UCSD-AML1 (cell line): Measurements from ENCODE around the gene CDS2.

Source experiments
- DNase-seq: peaks from one replicate; lab custom pipeline; 2025; ENCODE audit not compliant: unreplicated experiment; lab: John Stamatoyannopoulos, UW

CDS2 gene

GRCh38 chr20:5150226-5151076 is 23.6 kb downstream of the CDS2 start:
- DNase-seq, result no peak

GRCh38 chr20:5153152-5153467 is 26.3 kb downstream of the CDS2 start:
- DNase-seq, result no peak

GRCh38 chr20:5153612-5154542 is 27.1 kb downstream of the CDS2 start:
- no peak for DNase-seq

GRCh38 chr20:5154543-5154925 is 27.7 kb downstream of the CDS2 start:
- no peak for DNase-seq

DNA sequence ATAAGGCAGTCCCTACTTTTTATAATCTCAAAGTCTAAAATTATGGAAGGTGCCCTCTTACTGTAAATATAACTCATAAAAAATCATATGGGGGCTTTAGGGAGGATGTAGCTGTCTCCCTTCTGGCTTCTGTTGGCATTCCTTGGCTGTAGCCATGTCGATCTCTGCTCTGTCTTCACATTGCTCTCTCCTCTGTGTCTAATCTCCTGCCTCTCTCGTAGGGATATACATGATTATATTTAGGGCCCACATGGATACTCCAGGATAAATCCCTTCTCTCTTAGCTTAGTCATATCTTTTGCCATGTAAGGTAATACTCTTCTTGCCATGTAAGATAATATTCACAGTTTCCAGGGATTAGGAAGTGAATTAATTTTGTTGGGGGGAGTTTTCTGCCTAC is 28.6 kb downstream of the CDS2 start:
- DNase-seq, result no peak

DNA sequence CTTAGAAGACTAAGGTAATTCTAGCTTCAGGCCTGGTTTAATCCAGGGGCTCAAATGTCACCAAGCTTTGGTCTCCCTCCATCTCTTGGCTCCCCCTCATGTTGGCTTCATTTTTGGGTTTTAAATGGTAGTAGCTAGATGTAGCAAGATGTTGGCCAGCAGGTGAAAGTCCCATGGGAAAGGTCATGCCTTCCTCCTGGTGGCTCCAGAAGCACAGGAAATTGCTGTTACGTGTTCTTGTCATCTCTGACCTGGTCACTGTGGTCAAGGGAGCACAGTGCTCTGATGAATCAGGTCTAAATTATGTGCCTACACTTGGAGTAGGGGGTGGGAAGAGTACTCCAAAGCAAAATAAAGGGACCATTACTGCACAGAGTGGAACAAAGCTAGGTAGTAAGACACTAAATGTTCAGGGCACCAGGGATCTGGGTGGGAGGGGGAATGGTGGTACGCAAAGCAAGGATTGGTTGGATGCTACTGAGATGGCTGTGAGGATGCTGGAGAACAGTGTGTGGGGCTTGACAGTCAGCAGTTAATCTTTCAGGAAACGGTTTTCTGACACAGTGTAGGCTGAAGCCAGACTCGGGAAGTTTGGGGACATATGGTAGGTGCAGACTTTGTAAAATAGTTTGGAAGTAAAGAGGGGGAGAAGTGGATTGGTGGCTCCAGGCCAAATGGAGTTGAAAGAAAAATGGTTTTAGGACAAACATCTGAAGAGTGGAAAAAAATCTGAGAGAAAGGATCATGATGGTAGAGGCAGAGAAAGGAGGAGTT is 30.1 kb downstream of the CDS2 start:
- no peak for DNase-seq

GRCh38 chr20:5159928-5160327 is 33.1 kb downstream of the CDS2 start:
- no peak for DNase-seq

DNA sequence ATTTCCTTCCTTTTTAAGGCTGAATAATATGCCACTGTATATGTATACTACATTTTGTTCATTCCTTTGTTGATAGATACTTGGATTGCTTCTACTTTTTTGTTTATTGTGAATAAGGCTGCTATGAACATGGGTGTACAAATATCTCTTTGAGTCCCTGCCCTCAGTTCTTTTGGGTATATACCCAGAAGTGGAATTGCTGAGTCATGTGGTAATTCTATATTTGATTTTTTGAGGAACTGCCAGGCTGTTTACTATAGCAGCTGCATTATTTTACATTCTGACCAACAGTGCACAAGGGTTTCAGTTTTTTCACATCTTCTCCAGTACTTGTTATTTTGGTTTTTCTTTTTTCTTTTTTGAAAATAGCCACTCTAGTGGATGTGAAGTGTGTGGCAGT is 34.1 kb downstream of the CDS2 start:
- no peak for DNase-seq

DNA sequence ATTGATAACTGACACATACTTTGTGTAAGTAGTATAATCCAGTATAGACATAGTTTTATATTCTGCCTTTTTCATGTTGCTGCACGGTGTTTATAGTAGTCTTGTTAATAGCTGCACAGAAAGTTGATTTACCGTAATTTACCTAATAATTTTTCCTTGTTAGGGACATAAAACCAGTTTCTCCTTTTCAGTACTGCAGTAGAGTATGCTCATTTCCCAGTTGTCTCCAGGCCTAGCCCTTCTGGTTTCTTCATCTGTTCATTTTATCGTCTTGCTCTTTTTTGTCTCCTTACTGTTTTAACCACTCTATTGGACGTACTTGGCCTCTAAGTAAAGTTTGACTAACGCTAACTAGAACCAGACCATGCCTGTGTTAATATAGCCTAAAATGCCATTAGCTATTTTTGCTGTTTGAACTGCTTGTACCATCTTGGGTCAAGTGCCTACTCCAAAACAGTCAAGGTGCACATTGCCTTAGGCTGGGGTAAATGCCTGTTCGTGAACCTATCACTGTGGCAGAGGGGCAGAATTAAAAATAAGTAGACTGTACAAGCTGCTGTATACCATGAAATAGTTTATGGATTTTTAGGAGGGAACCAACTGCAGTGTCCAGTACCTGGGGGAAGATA is 34.8 kb downstream of the CDS2 start:
- no peak for DNase-seq

- DNase-seq, result no peak
Measured at GRCh38 chr20:5164645-5165625, 38.1 kb downstream of the CDS2 start.

DNA sequence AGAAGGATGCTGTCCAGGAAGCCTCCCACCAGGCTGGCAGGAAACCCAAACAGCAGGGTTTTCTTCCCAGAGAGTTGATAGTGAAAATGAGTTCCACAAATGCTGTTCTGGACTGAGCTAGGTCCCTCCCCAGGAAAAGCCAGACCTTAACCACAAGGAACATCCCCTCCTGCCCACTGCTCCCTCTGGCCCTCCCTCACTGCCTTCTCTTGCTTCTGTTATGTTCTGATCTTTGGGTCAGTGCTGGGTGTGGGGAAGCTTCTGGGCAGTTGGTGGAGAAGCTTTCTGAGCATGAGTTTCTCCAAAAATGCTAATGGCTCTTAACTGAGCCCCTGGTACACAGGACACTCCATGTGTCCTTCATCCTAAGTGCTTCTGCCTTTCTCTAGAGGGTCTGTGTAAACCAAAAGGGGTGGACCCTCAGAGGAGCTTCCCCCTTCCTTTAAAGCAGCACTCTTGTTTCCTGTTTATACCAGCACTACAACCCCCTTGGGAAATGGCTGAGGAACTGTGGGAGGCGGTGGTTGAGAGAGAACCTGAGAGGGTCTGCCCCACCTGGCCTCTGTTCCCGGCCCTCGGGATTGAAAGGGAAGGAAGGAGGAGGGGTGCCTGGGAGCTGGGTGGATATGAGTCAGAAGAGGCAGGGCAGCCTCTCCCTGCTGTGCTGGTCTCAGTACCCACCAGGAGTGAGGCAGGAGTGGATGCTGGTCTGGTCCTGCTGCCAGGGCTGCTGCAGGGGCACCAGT is 42.0 kb downstream of the CDS2 start:
- DNase-seq, result peak; percentile 82

GRCh38 chr20:5170341-5170740 is 43.5 kb downstream of the CDS2 start:
- no peak for DNase-seq

GRCh38 chr20:5171064-5171789 is 44.4 kb downstream of the CDS2 start:
- peak; percentile 62 for DNase-seq

DNA sequence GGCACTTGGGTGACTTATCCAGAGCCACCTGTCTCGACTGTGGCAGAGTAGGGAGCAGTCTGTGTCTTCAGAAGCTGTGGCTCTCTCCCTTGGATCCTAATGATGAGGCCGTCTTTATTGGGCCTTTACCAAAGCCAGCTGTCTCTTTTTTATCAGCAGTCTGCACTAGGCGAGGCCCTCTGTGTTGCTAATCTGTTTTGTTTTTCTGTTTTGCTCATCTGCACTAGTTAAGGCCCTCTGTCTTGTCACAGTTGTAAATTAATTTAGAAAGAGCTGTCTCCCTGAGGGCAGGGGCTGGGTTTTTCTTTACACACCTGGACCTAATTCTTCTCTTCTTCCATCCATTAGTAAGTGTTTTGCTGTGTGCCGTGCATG is 45.0 kb downstream of the CDS2 start:
- no peak for DNase-seq

- DNase-seq, result no peak
Measured at GRCh38 chr20:5172167-5172601, 45.4 kb downstream of the CDS2 start.

- DNase-seq, result no peak
Measured at GRCh38 chr20:5172903-5173463, 46.2 kb downstream of the CDS2 start.

GRCh38 chr20:5173751-5174150 is 46.9 kb downstream of the CDS2 start:
- peak; percentile 39 for DNase-seq

GRCh38 chr20:5177071-5177470 is 50.3 kb downstream of the CDS2 start:
- DNase-seq, result no peak
